MCF 10A (cell line): ENCODE data around the gene ABCB11. TPM values are rescaled to one million over a fixed set of nuclear protein-coding genes. Genes with fewer than 3 reads are reported as not detected.
A peak's percentile ranks its signal among the peaks of the same experiment; 100 is the strongest.

Source experiments
- BruUV-seq: library from RNA; stranded (reverse); fragments of 400-500 nt; replicated peaks from 2 replicates; lab custom pipeline; 2021; lab: Mats Ljungman, UMichigan
- CTCF ChIA-PET: fragments of 300-600 bp; sonication (Branson Sonifier 250); formaldehyde crosslinking; extraction: SDS; loops from one replicate; lab custom pipeline; 2021; ENCODE audit warnings: antibody characterized with exemption, inconsistent platforms; lab: Yijun Ruan, JAX
- POLR2A ChIA-PET: fragments of 300-600, 350-650 bp; sonication (Branson Sonifier 250); formaldehyde crosslinking; extraction: SDS; loops from one replicate; lab custom pipeline; 2020; ENCODE audit warnings: antibody characterized with exemption, inconsistent platforms; lab: Yijun Ruan, JAX
- DNase-seq: peaks from one replicate; pipeline ENCODE4 v3.0.0-alpha.2; 2018; ENCODE audit not compliant: unreplicated experiment
- H3K27ac Mint-ChIP-seq: one replicate; pipeline ENCODE4 v1.8.0; 2022; ENCODE audit warnings: mild to moderate bottlenecking, low read depth, mixed read lengths; ENCODE audit not compliant: unreplicated experiment
- H3K27me3 Mint-ChIP-seq: one replicate; pipeline ENCODE4 v1.8.0; 2022; ENCODE audit warnings: mixed read lengths; ENCODE audit not compliant: insufficient read depth, unreplicated experiment
- H3K36me3 Mint-ChIP-seq: one replicate; pipeline ENCODE4 v1.8.0; 2022; ENCODE audit warnings: mild to moderate bottlenecking, moderate library complexity, mixed read lengths; ENCODE audit not compliant: insufficient read depth, unreplicated experiment
- H3K4me1 Mint-ChIP-seq: one replicate; pipeline ENCODE4 v1.8.0; 2022; ENCODE audit warnings: mixed read lengths; ENCODE audit not compliant: insufficient read depth, unreplicated experiment
- H3K4me3 Mint-ChIP-seq: one replicate; pipeline ENCODE4 v1.8.0; 2022; ENCODE audit warnings: mild to moderate bottlenecking, moderate library complexity, mixed read lengths; ENCODE audit not compliant: unreplicated experiment
- H3K9me3 Mint-ChIP-seq: one replicate; pipeline ENCODE4 v1.8.0; 2022; ENCODE audit warnings: mixed read lengths; ENCODE audit not compliant: unreplicated experiment
- CTCF ChIP-seq: fragments of 200-600 bp; IDR thresholded peaks from one replicate; pipeline ENCODE4 v1.8.0; 2022; ENCODE audit warnings: antibody characterized with exemption, mild to moderate bottlenecking; ENCODE audit not compliant: unreplicated experiment
- intact Hi-C: fragments of 100-400 bp; cut with micrococcal nuclease; formaldehyde crosslinking; loops from 2 replicates; pipeline ENCODE4 v1.14.1; 2022
- total RNA-seq: library from RNA; stranded (reverse); gene quantifications from 2 replicates; pipeline ENCODE4 v1.2.3, GENCODE V29; 2022

The ABCB11 gene
- total RNA-seq, 1 experiment from 2014 or later = not detected

DNA sequence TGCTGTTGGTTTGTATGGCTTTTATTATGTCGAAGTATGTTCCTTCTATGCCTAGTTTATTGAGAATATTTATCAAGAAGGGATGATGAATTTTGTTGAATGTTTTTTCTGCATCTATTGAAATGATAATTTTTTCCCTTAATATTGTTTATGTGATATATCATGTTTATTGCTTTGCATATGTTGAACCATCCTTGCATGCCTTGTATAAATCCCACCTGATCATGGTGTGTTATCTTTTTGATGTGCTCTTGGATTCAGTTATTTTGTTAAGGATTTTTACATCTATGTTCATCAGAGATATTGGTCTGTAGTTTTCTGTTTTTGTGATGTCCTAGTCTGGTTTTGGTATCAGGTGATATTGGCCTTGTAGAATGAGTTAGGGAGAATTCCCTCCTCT, 79.3 kb downstream of the ABCB11 start:
- no peak for DNase-seq
- Mint-ChIP-seq H3K4me1 (no peaks in the 10 kb centered on the region), H3K9me3 (peaks cover 24% of the 10 kb centered on the region), H3K4me3 (no peak overlapping the region), H3K27me3 (no peaks in the 10 kb centered on the region), H3K27ac (no peak overlapping the region), H3K36me3 (no peaks in the 10 kb centered on the region)
- intact Hi-C loops = no loop called here
- CTCF ChIA-PET = interaction anchor here (0.5 to 1.0 kb wide), 3 partner anchors 157 to 604 kb away, joined by 3 read pairs; no protein-coding TSS in a partner anchor
- no TSS peak for BruUV-seq
- TF ChIP-seq CTCF = no peak
- POLR2A ChIA-PET = no interaction called here

DNA sequence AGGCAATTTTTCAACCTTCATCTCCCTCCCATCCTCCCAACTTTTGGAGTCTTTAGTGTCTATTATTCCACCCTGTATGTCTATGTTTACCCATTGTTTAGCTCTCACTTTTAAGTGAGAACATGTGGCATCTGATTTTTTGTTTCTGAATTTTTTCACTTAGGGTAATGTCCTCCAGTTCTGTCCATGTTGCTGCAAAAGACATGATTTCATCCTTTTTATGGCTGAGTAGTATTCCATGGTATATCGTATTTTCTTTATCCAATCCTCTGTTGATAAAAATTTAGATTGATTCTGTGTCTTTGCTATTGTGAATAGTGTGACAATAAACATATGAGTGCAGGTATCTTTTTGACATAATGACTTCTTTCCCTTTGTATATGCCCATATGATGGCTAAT, 81.8 kb downstream of the ABCB11 start:
- DNase-seq = no peak
- intact Hi-C loops = loop anchor here (5.0 kb wide), 2 partner anchors 273 to 448 kb away; no protein-coding TSS in a partner anchor
- POLR2A ChIA-PET = no interaction called here
- H3K27me3 Mint-ChIP-seq = peaks cover 12% of the 10 kb centered on the region
- H3K9me3 Mint-ChIP-seq = peaks cover 13% of the 10 kb centered on the region
- no peaks in the 10 kb centered on the region for H3K36me3 Mint-ChIP-seq
- BruUV-seq = no TSS peak
- H3K4me1 Mint-ChIP-seq = no peaks in the 10 kb centered on the region
- TF ChIP-seq CTCF = no peak
- CTCF ChIA-PET = interaction anchor here (0.6 to 3.5 kb wide), 23 partner anchors 9 to 920 kb away, joined by 3 to 21 read pairs (median 4); no protein-coding TSS in a partner anchor
- H3K4me3 Mint-ChIP-seq = no peak overlapping the region
- no peak overlapping the region for H3K27ac Mint-ChIP-seq

DNA sequence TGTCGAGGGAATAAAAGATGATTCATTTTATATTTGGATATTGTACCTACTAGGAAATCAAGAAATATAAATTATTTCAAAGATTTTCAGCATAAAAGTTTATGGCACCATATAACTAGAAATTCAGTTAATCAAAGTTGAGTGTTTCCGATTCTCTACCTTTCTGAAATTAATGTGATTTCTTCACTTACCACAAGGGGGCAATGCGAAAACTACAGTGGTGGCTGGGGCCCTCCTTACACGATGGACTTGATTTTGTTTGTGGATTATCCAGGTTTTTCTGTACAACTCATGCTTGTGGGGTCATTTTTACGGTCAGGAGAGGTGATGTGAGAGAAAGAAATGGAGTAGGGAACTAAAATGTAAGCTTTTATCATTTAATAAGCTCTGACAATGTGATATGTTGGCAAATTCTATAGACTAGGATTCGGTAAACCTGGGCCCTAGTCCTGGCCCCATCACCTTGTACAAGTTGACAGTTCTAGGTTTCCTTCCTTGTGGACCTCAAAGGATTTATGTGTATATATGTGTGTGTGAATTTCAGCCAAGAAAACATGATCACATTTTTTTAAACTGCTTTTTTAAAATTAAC, 82.4 kb downstream of the ABCB11 start:
- intact Hi-C loops = loop anchor here (5.0 kb wide), 2 partner anchors 274 to 449 kb away; no protein-coding TSS in a partner anchor
- Mint-ChIP-seq H3K9me3 (peaks cover 8% of the 10 kb centered on the region), H3K36me3 (no peaks in the 10 kb centered on the region), H3K4me1 (no peaks in the 10 kb centered on the region), H3K27ac (no peak overlapping the region), H3K4me3 (no peak overlapping the region), H3K27me3 (peaks cover 12% of the 10 kb centered on the region)
- CTCF ChIA-PET = interaction anchor here (0.7 to 3.5 kb wide), 27 partner anchors 9 to 919 kb away, joined by 3 to 21 read pairs (median 4); no protein-coding TSS in a partner anchor
- no TSS peak for BruUV-seq
- POLR2A ChIA-PET = interaction anchor here (1.0 kb wide), 1 partner anchor 102 kb away, joined by 3 read pairs; no protein-coding TSS in a partner anchor
- DNase-seq = peak; percentile 41
- peak; percentile 59 for TF ChIP-seq CTCF

DNA sequence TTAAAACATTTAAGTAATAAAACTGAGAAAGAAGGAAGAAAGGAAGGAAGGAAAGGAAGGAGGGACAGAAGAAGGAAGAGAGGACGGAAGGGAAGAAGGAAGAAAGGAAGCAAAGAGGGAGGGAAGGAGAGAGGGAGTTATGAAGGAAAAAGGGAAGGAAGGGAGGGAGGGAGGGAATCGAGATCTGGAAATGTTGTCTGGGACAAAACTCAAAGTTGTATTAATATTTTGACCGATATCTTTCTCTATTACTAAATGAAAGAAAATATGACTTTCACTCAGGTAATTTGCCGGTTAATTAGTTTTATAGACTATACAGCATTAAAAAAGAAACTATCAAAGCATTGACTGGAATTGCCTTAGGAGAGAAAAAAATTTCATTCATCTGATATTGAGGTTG, 85.6 kb downstream of the ABCB11 start:
- no peak for TF ChIP-seq CTCF
- no peak for DNase-seq
- POLR2A ChIA-PET = interaction anchor here (1.2 kb wide), 1 partner anchor 10 kb away, joined by 3 read pairs; no protein-coding TSS in a partner anchor
- no peaks in the 10 kb centered on the region for H3K36me3 Mint-ChIP-seq
- no TSS peak for BruUV-seq
- no peaks in the 10 kb centered on the region for H3K9me3 Mint-ChIP-seq
- no peak overlapping the region for H3K27ac Mint-ChIP-seq
- peaks cover 12% of the 10 kb centered on the region for H3K27me3 Mint-ChIP-seq
- intact Hi-C loops = loop anchor here (5.0 kb wide), 2 partner anchors 277 to 452 kb away; no protein-coding TSS in a partner anchor
- no peaks in the 10 kb centered on the region for H3K4me1 Mint-ChIP-seq
- CTCF ChIA-PET = interaction anchor here (1.5 kb wide), 1 partner anchor 59 kb away, joined by 3 read pairs; no protein-coding TSS in a partner anchor
- H3K4me3 Mint-ChIP-seq = no peak overlapping the region
